Lower leg skin (tissue), 4 donors: ENCODE results near the gene NUAK2. TPM values are rescaled to one million over a fixed set of nuclear protein-coding genes. Genes with fewer than 3 reads are reported as not detected.

ENCODE experiments used
- DNase-seq, 2 donors: peaks; one replicate each; pipeline ENCODE4 v3.0.0-alpha.2; 2019; ENCODE audit warnings: low spot score in 2 of 2
- H3K4me3 ChIP-seq: fragments of 200-600 bp; sonication (generic); 2 replicates; pipeline ENCODE4 v1.5.1; 2017; ENCODE audit warnings: mild to moderate bottlenecking, low read depth; ENCODE audit not compliant: poor library complexity, severe bottlenecking
- CTCF ChIP-seq, 3 donors: fragments of 450-650 bp; IDR thresholded peaks; one replicate each; pipeline ENCODE4 v1.5.1; 2016; ENCODE audit warnings: antibody characterized with exemption in 3 of 3, mild to moderate bottlenecking in 3 of 3, moderate library complexity in 2 of 3
- POLR2A ChIP-seq, 2 donors: fragments of 450-650 bp; IDR thresholded peaks; one replicate each; pipeline ENCODE4 v1.6.1; 2016 to 2017; ENCODE audit warnings: antibody characterized with exemption in 2 of 2, mild to moderate bottlenecking in 1 of 2, moderate library complexity in 1 of 2
- WGBS, 2 donors: methylation state at CpG; one replicate each; pipeline ENCODE4 v1.1.5; 2018; 5-methylcytosine and 5-hydroxymethylcytosine counted together
- intact Hi-C: fragments of 100-400 bp; cut with DNase I; formaldehyde crosslinking; loops from one replicate; pipeline ENCODE4 v1.15.0; 2023; ENCODE audit warnings: low total_unique reads
- total RNA-seq, 4 donors: library from RNA; depleted of rRNA; stranded (reverse); fragments of >200 nt; gene quantifications; one replicate each; pipeline ENCODE4 v1.1.0, GENCODE V29; 2016

Gene NUAK2
- total RNA-seq, 4 donors from 2014 or later = 31.9 to 39.2 (median 32.3) TPM

- TF ChIP-seq CTCF (IDR thresholded peaks at IDR 0.05) (no peak), POLR2A (IDR thresholded peaks at IDR 0.05) (no peak)
- no peak overlapping the region for H3K4me3 ChIP-seq
- no peak for DNase-seq
- 76 to 85% methylated on average over 7 of the region's 7 CpGs for WGBS, 2 donors
- intact Hi-C loops = loop anchor here (10.0 kb wide), 1 partner anchor 147 kb away; no protein-coding TSS in a partner anchor
Measured at GRCh38 chr1:205338011-205338410, 16.5 kb upstream of the NUAK2 start.

- DNase-seq = no peak
- intact Hi-C loops = loop anchor here (10.0 kb wide), 1 partner anchor 147 kb away; no protein-coding TSS in a partner anchor
- H3K4me3 ChIP-seq = no peak overlapping the region
- TF ChIP-seq POLR2A (IDR thresholded peaks at IDR 0.05) (no peak), CTCF (IDR thresholded peaks at IDR 0.05) (no peak)
- 73 to 77% methylated on average over 6 to 7 of the region's 7 CpGs for WGBS, 2 donors
Measured at GRCh38 chr1:205337481-205337880, 15.9 kb upstream of the NUAK2 start.

GRCh38 chr1:205335692-205336091 lies 14.1 kb upstream of the NUAK2 start:
- peak in 1 of 2 donors; percentile 33 for DNase-seq
- 4 to 8% methylated on average over 4 of the region's 4 CpGs for WGBS, 2 donors
- no peak overlapping the region for H3K4me3 ChIP-seq
- peak in 1 of 3 donors; percentile 70 for TF ChIP-seq CTCF (IDR thresholded peaks at IDR 0.05)
- TF ChIP-seq POLR2A (IDR thresholded peaks at IDR 0.05) = no peak
- intact Hi-C loops = loop anchor here (10.0 kb wide), 1 partner anchor 149 kb away; no protein-coding TSS in a partner anchor

- TF ChIP-seq CTCF (IDR thresholded peaks at IDR 0.05) (no peak), POLR2A (IDR thresholded peaks at IDR 0.05) (no peak)
- 90 to 91% methylated on average over 11 of the region's 11 CpGs for WGBS, 2 donors
- no peak overlapping the region for H3K4me3 ChIP-seq
- intact Hi-C loops = loop anchor here (10.0 kb wide), 1 partner anchor 153 kb away; no protein-coding TSS in a partner anchor
- no peak for DNase-seq
Measured at GRCh38 chr1:205332015-205332791, 10.7 kb upstream of the NUAK2 start.

GRCh38 chr1:205330150-205330549 lies 8.6 kb upstream of the NUAK2 start:
- 45 to 55% methylated on average over 2 of the region's 2 CpGs for WGBS, 2 donors
- intact Hi-C loops = loop anchor here (10.0 kb wide), 1 partner anchor 155 kb away; no protein-coding TSS in a partner anchor
- no peak overlapping the region for H3K4me3 ChIP-seq
- DNase-seq = no peak
- TF ChIP-seq CTCF (IDR thresholded peaks at IDR 0.05) (no peak), POLR2A (IDR thresholded peaks at IDR 0.05) (no peak)
